Transverse colon (tissue), 4 donors: ENCODE data around the gene CLCNKA. TPM values are rescaled to one million over a fixed set of nuclear protein-coding genes. Genes with fewer than 3 reads are reported as not detected.

ENCODE experiments used
- DNase-seq: peaks from one replicate; pipeline ENCODE4 v3.0.0-alpha.2; 2019
- H3K27ac ChIP-seq, 4 donors: fragments of 200-600 bp; sonication (generic); 2 replicates each; pipeline ENCODE4 v1.5.1; 2016 to 2018; ENCODE audit warnings: inconsistent platforms in 4 of 4
- H3K27me3 ChIP-seq: fragments of 200-600 bp; sonication (generic); 2 replicates; pipeline ENCODE4 v1.5.1; 2017; ENCODE audit warnings: inconsistent platforms
- H3K36me3 ChIP-seq, 4 donors: fragments of 200-600 bp; sonication (generic); 2 replicates each; pipeline ENCODE4 v1.5.1; 2017 to 2019; ENCODE audit warnings: inconsistent platforms in 4 of 4
- H3K4me1 ChIP-seq, 4 donors: fragments of 200-600 bp; sonication (generic); 2 replicates each; pipeline ENCODE4 v1.5.1; 2017 to 2020; ENCODE audit warnings: inconsistent platforms in 4 of 4
- H3K4me3 ChIP-seq, 4 donors: fragments of 200-600 bp; sonication (generic); 1 replicate in 1 of 4; 2 replicates in 3 of 4; pipeline versions ENCODE4 v1.5.1 to v1.6.1; 2017 to 2019; ENCODE audit warnings: inconsistent platforms in 4 of 4
- H3K9me3 ChIP-seq, 2 donors: fragments of 200-600 bp; sonication (generic); 2 replicates each; pipeline ENCODE4 v1.5.1; 2017 to 2019; ENCODE audit warnings: inconsistent platforms in 2 of 2
- CTCF ChIP-seq, 5 experiments: fragments of 200-600 bp in 3 of 5; fragments of 450-650 bp in 2 of 5; sonication (generic) in 3 of 5; IDR thresholded peaks; 1 replicate in 2 of 5; 2 replicates in 3 of 5; pipeline ENCODE4 v1.5.1; 2016 to 2017; ENCODE audit warnings: antibody characterized with exemption in 5 of 5, inconsistent platforms in 3 of 5, mild to moderate bottlenecking in 2 of 5, moderate library complexity in 1 of 5
- EP300 ChIP-seq: sonication (generic); formaldehyde crosslinking; IDR thresholded peaks from one replicate; pipeline ENCODE4 v1.6.1; 2017; ENCODE audit warnings: antibody characterized with exemption, low read depth
- POLR2A ChIP-seq: fragments of 450-650 bp; IDR thresholded peaks from one replicate; pipeline ENCODE4 v1.6.1; 2016; ENCODE audit warnings: antibody characterized with exemption, mild to moderate bottlenecking, moderate library complexity
- POLR2AphosphoS5 ChIP-seq, 3 donors: sonication (generic); formaldehyde crosslinking; IDR thresholded peaks; one replicate each; pipeline ENCODE4 v1.6.1; 2016; ENCODE audit warnings: antibody characterized with exemption in 3 of 3
- WGBS, 2 donors: methylation state at CpG; one replicate each; pipeline ENCODE4 v1.1.5; 2018; ENCODE audit warnings: low coverage in 1 of 2; 5-methylcytosine and 5-hydroxymethylcytosine counted together
- in situ Hi-C, 4 donors: fragments of 200-750 bp; cut with MboI; loops; one replicate each; pipeline versions ENCODE4 v1.15.0 to v1.15.1; 2017; ENCODE audit warnings: low sequenced_read_pairs in 3 of 4, low pct_ligation_motif_present in 1 of 4, low pct_unique_long_range_greater_than_20kb in 1 of 4
- intact Hi-C: fragments of 100-400 bp; cut with DNase I; formaldehyde crosslinking; loops from one replicate; pipeline ENCODE4 v1.15.1; 2023; ENCODE audit warnings: low total_unique reads
- small RNA-seq, 4 donors: library from RNA; depleted of rRNA; stranded (forward); fragments of <200 nt; gene quantifications; one replicate each; pipeline ENCODE3, GENCODE V24; 2016
- total RNA-seq, 4 donors: library from RNA; depleted of rRNA; stranded (reverse); fragments of >200 nt; gene quantifications; one replicate each; pipeline ENCODE4 v1.1.0, GENCODE V29; 2016

CLCNKA gene
- total RNA-seq, 4 donors from 2014 or later = 0.68 to 21.7 (median 0.79) TPM; not detected in 1

GRCh38 chr1:16082283-16083038, 60.6 kb downstream of the CLCNKA start:
- Histone ChIP-seq H3K36me3 (no peaks in the 10 kb centered on the region), H3K4me3 (no peak overlapping the region), H3K27ac (peak overlapping the region in 1 of 4 donors; percentile 5), H3K9me3 (no peaks in the 10 kb centered on the region), H3K27me3 (no peaks in the 10 kb centered on the region), H3K4me1 (peaks cover 4 to 22% (median 11%) of the 10 kb centered on the region in 4 donors)
- intact Hi-C loops = loop anchor here (1.0 kb wide), 1 partner anchor 105 kb away; no protein-coding TSS in a partner anchor
- in situ Hi-C loops = loop anchor here in 3 of 4 donors (5.0 to 25.0 kb wide), 5 partner anchors 100 to 282 kb away; partner anchors contain the start of genes SZRD1 (in 2 of the 3) and FBXO42 (in 1 of the 3)
- DNase-seq = peak; percentile 82
- 75% methylated on average over 9 of the region's 9 CpGs; no CpG with 5 or more reads in 1 of the 2 donors for WGBS, 2 donors
- TF ChIP-seq CTCF (IDR thresholded peaks at IDR 0.05) (peak; percentile 77 to 91 (median 88)), EP300 (no peak)

DNA sequence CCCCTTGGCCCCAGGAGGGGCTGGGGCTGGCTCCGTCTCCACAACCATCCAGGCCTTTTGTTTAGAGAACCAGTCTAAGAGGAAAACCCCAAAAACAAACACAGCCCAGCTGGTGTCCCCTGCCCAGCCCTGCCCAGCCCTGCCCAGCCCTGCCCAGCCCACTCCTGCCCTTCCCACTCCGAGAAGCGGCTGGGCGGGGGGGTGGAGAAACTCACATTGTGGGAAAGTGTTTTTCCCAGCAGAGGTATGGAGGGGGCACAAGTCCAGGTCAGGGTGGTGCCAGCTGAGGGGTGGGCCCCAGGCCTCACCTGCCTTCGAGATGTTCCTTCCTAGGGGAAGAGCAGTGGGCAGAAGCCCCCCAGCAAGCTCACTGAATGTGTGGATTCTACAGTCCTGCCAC, 61.6 kb downstream of the CLCNKA start:
- Histone ChIP-seq H3K36me3 (no peaks in the 10 kb centered on the region), H3K27ac (peak overlapping the region in 1 of 4 donors; percentile 32), H3K27me3 (no peaks in the 10 kb centered on the region), H3K4me3 (no peak overlapping the region), H3K4me1 (peaks cover 4 to 22% (median 11%) of the 10 kb centered on the region in 4 donors), H3K9me3 (no peaks in the 10 kb centered on the region)
- intact Hi-C loops (no loop called here), in situ Hi-C loops (loop anchor here in 3 of 4 donors (5.0 to 25.0 kb wide), 5 partner anchors 99 to 281 kb away; partner anchors contain the start of genes SZRD1 (in 2 of the 3) and FBXO42 (in 1 of the 3))
- 40% methylated on average over 5 of the region's 5 CpGs; no CpG with 5 or more reads in 1 of the 2 donors for whole genome bisulfite sequencing, 2 donors
- no peak for TF ChIP-seq POLR2AphosphoS5 (IDR thresholded peaks at IDR 0.05)
- TF ChIP-seq POLR2A = no peak
- TF ChIP-seq CTCF (IDR thresholded peaks at IDR 0.05) = no peak
- TF ChIP-seq EP300 = no peak
- peak; percentile 61 for DNase-seq

Small RNA genes within 50 kb of the gene (small RNA-seq; reads per million reads assigned to genes)
- gene AL355994.1 (0 reads per million in 4 donors), gene AL355994.5 (0 reads per million in 4 donors)

Other genes with a start within 250 kb of the CLCNKA start
- gene UQCRHL, start 214.4 kb upstream of the CLCNKA start, total RNA-seq = 1 to 10 TPM in 3 of 4 donors, under 1 TPM in 1; 0.75 to 3.0 (median 1.7) TPM
- 10 to 100 TPM; 28.4 to 81.9 (median 42.6) TPM for gene SPEN, start 174.3 kb upstream of the CLCNKA start, total RNA-seq
- 100 to 1,000 TPM in 1 of 4 donors, 10 to 100 TPM in 3; 33.3 to 113 (median 50.5) TPM for gene ZBTB17, start 45.9 kb upstream of the CLCNKA start, total RNA-seq
- not detected for gene SRARP, start 17.8 kb upstream of the CLCNKA start, total RNA-seq
- gene HSPB7, start 4.0 kb upstream of the CLCNKA start, total RNA-seq = 10 to 100 TPM in 2 of 4 donors, 1 to 10 TPM in 2; 6.0 to 63.1 (median 9.2) TPM
- gene CLCNKB, start 21.7 kb downstream of the CLCNKA start, total RNA-seq = 1 to 10 TPM in 1 of 4 donors, under 1 TPM in 1, not detected in 2; 0.48 to 1.1 TPM
- gene FAM131C, start 51.6 kb downstream of the CLCNKA start, total RNA-seq = 1 to 10 TPM in 1 of 4 donors, not detected in 3; 1.2 TPM
- 10 to 100 TPM in 3 of 4 donors, 1 to 10 TPM in 1; 2.6 to 68.8 (median 30.5) TPM for gene EPHA2, start 134.0 kb downstream of the CLCNKA start, total RNA-seq
- 10 to 100 TPM in 2 of 4 donors, 1 to 10 TPM in 2; 5.7 to 46.8 (median 10.8) TPM for gene ARHGEF19, start 190.6 kb downstream of the CLCNKA start, total RNA-seq
- gene CPLANE2, start 215.1 kb downstream of the CLCNKA start, total RNA-seq = 10 to 100 TPM in 1 of 4 donors, 1 to 10 TPM in 2, under 1 TPM in 1; 0.60 to 12.3 (median 4.3) TPM